ENCODE measurements around the gene PACRG. TPM values are rescaled to one million over a fixed set of nuclear protein-coding genes. Genes with fewer than 3 reads are reported as not detected.

The PACRG gene
- polyA plus RNA-seq, 1 of the 3 experiments (the other 2 are of a cell fraction), result 0.56 TPM

DNA sequence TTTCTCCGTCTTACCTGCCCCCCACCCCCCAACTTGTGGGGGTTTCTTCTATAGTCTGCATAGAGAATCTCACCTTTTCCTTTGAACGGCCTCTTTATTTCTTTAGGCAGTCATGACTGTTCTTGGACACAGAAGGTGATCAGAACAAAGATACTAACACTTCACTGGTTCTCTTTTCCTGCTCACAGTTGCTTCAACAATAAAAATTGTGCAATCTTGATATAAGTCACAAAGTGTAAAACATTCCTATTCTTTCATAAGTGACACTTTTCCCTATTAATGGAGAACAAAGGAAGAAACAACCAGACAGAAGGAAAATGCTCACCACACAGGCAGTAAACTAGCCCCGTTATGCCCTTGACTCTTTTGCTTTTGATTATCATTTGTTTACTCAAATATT lies 448.3 kb downstream of the PACRG start:
- no peaks in the 10 kb centered on the region for H3K9me2 ChIP-seq
- H2AFZ ChIP-seq (ENCODE audit: low read depth), result no peak overlapping the region
- H3K27me3 ChIP-seq (ENCODE audit: insufficient read depth), result no peaks in the 10 kb centered on the region
- H3K79me2 ChIP-seq (ENCODE audit: insufficient read depth), result no peaks in the 10 kb centered on the region
- H3K36me3 ChIP-seq (replicated peaks in 1 of 2; ENCODE audit: control insufficient read depth in 1 of 2, insufficient read depth in 2 of 2, low read length in 1 of 2), result no peaks in the 10 kb centered on the region
- H3K9ac ChIP-seq, result no peak overlapping the region
- H4K20me1 ChIP-seq (ENCODE audit: insufficient read depth), result no peaks in the 10 kb centered on the region
- H3K4me3 ChIP-seq (ENCODE audit: low read depth in 2 of 2, low read length in 1 of 2), result no peak overlapping the region
- no peaks in the 10 kb centered on the region for H3K9me3 ChIP-seq
- H3K4me1 ChIP-seq (ENCODE audit: control insufficient read depth in 1 of 2, insufficient read depth in 2 of 2, low read depth in 1 of 2, low read length in 1 of 2), result peaks cover 0 to 3% of the 10 kb centered on the region in 2 experiments; a peak in 1 of 4 replicates
- CTCF ChIA-PET, result no interaction called here
- no peak overlapping the region for H3K4me2 ChIP-seq
- WGBS (ENCODE audit: low lambda C conversion rate), result 41% methylated on average over 3 of the region's 3 CpGs
- H3F3A ChIP-seq (replicated peaks; ENCODE audit: insufficient read depth), result no peaks in the 10 kb centered on the region
- POLR2A ChIA-PET, result no interaction called here
- DNase-seq, result no peak
- no peak overlapping the region for H3K27ac ChIP-seq (ENCODE audit: low read depth in 2 of 2, low read length in 1 of 2)
- TF ChIP-seq, protein P1, sequence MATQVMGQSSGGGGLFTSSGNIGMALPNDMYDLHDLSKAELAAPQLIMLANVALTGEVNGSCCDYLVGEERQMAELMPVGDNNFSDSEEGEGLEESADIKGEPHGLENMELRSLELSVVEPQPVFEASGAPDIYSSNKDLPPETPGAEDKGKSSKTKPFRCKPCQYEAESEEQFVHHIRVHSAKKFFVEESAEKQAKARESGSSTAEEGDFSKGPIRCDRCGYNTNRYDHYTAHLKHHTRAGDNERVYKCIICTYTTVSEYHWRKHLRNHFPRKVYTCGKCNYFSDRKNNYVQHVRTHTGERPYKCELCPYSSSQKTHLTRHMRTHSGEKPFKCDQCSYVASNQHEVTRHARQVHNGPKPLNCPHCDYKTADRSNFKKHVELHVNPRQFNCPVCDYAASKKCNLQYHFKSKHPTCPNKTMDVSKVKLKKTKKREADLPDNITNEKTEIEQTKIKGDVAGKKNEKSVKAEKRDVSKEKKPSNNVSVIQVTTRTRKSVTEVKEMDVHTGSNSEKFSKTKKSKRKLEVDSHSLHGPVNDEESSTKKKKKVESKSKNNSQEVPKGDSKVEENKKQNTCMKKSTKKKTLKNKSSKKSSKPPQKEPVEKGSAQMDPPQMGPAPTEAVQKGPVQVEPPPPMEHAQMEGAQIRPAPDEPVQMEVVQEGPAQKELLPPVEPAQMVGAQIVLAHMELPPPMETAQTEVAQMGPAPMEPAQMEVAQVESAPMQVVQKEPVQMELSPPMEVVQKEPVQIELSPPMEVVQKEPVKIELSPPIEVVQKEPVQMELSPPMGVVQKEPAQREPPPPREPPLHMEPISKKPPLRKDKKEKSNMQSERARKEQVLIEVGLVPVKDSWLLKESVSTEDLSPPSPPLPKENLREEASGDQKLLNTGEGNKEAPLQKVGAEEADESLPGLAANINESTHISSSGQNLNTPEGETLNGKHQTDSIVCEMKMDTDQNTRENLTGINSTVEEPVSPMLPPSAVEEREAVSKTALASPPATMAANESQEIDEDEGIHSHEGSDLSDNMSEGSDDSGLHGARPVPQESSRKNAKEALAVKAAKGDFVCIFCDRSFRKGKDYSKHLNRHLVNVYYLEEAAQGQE (IDR thresholded peaks at IDR 0.05; ENCODE audit: low read depth, low read length), result no peak

DNA sequence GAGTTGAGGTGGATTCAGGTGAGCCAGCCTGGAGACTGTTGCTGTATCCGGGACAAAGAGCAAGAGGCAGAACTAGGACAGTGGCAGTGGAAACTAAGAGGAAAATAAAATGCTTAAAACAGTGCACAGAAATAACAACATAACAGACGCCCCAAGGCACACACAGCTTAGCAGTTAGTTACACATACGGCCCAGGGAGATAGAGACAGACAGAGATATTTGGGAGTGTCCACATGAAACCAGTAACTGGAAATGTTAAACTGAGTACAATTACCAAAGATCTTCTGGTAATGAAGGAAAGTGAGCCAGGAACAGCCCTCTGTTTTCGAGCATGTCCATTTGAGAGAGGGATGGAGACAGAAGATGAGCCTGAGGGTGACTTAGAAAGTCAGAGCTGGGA lies 449.2 kb downstream of the PACRG start:
- CTCF ChIA-PET, result no interaction called here
- Histone ChIP-seq H3K9me3 (no peaks in the 10 kb centered on the region), H3K27me3 (ENCODE audit: insufficient read depth) (no peaks in the 10 kb centered on the region), H3K9me2 (no peaks in the 10 kb centered on the region), H3K4me3 (ENCODE audit: low read depth in 2 of 2, low read length in 1 of 2) (no peak overlapping the region), H3F3A (replicated peaks; ENCODE audit: insufficient read depth) (no peaks in the 10 kb centered on the region), H4K20me1 (ENCODE audit: insufficient read depth) (no peaks in the 10 kb centered on the region), H3K9ac (no peak overlapping the region), H3K4me2 (no peak overlapping the region), H3K4me1 (ENCODE audit: control insufficient read depth in 1 of 2, insufficient read depth in 2 of 2, low read depth in 1 of 2, low read length in 1 of 2) (peaks cover 0 to 3% of the 10 kb centered on the region in 2 experiments; a peak in 1 of 4 replicates), H2AFZ (ENCODE audit: low read depth) (no peak overlapping the region), H3K79me2 (ENCODE audit: insufficient read depth) (no peaks in the 10 kb centered on the region), H3K36me3 (replicated peaks in 1 of 2; ENCODE audit: control insufficient read depth in 1 of 2, insufficient read depth in 2 of 2, low read length in 1 of 2) (no peaks in the 10 kb centered on the region), H3K27ac (ENCODE audit: low read depth in 2 of 2, low read length in 1 of 2) (no peak overlapping the region)
- TF ChIP-seq, protein P2, sequence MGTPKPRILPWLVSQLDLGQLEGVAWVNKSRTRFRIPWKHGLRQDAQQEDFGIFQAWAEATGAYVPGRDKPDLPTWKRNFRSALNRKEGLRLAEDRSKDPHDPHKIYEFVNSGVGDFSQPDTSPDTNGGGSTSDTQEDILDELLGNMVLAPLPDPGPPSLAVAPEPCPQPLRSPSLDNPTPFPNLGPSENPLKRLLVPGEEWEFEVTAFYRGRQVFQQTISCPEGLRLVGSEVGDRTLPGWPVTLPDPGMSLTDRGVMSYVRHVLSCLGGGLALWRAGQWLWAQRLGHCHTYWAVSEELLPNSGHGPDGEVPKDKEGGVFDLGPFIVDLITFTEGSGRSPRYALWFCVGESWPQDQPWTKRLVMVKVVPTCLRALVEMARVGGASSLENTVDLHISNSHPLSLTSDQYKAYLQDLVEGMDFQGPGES (IDR thresholded peaks at IDR 0.05; ENCODE audit: low read depth, low read length), result no peak
- TF ChIP-seq, protein P3, sequence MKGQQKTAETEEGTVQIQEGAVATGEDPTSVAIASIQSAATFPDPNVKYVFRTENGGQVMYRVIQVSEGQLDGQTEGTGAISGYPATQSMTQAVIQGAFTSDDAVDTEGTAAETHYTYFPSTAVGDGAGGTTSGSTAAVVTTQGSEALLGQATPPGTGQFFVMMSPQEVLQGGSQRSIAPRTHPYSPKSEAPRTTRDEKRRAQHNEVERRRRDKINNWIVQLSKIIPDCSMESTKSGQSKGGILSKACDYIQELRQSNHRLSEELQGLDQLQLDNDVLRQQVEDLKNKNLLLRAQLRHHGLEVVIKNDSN (IDR thresholded peaks at IDR 0.05; ENCODE audit: borderline replicate concordance, low read depth), result no peak
- TF ChIP-seq MXI1 (IDR thresholded peaks at IDR 0.05; ENCODE audit: low read depth, low read length) (no peak), FOSL2 (IDR thresholded peaks at IDR 0.05; ENCODE audit: borderline replicate concordance, low read depth) (no peak), FOXM1 (IDR thresholded peaks at IDR 0.05; ENCODE audit: low read depth) (no peak), POLR2AphosphoS5 (IDR thresholded peaks at IDR 0.05; ENCODE audit: low read depth, low read length) (no peak), EP300 (IDR thresholded peaks at IDR 0.05; ENCODE audit: borderline replicate concordance in 1 of 2, low read depth in 1 of 2, low read length in 1 of 2) (no peak), EZH2phosphoT487 (IDR thresholded peaks at IDR 0.05; ENCODE audit: borderline replicate concordance, low read depth) (no peak), NFIC (IDR thresholded peaks at IDR 0.05; ENCODE audit: borderline replicate concordance) (no peak), FOXJ3 (CRISPR knock-in tag; IDR thresholded peaks at IDR 0.05) (no peak), SIN3A (IDR thresholded peaks at IDR 0.05; ENCODE audit: borderline replicate concordance, low read depth, low read length) (no peak), TEAD4 (IDR thresholded peaks at IDR 0.05; ENCODE audit: borderline replicate concordance, insufficient read depth) (no peak), ELF1 (IDR thresholded peaks at IDR 0.05) (no peak), RCOR1 (IDR thresholded peaks at IDR 0.05; ENCODE audit: low read length) (no peak)
- TF ChIP-seq, protein P1 (IDR thresholded peaks at IDR 0.05; ENCODE audit: low read depth, low read length), result no peak
- TF ChIP-seq, protein P4, sequence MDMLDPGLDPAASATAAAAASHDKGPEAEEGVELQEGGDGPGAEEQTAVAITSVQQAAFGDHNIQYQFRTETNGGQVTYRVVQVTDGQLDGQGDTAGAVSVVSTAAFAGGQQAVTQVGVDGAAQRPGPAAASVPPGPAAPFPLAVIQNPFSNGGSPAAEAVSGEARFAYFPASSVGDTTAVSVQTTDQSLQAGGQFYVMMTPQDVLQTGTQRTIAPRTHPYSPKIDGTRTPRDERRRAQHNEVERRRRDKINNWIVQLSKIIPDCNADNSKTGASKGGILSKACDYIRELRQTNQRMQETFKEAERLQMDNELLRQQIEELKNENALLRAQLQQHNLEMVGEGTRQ (IDR thresholded peaks at IDR 0.05; ENCODE audit: borderline replicate concordance, low read depth, low read length), result no peak
- no peak for DNase-seq
- POLR2A ChIA-PET, result no interaction called here
- 49% methylated on average over 4 of the region's 4 CpGs for WGBS (ENCODE audit: low lambda C conversion rate)
